ENCODE results near the gene NPPC. TPM values are rescaled to one million over a fixed set of nuclear protein-coding genes. Genes with fewer than 3 reads are reported as not detected.

NPPC gene
- total RNA-seq, 1 donor from 2014 or later = not detected

- DNase-seq (ENCODE audit: low spot score) = no peak
Measured at GRCh38 chr2:231932985-231933915, 7.1 kb upstream of the NPPC start.

GRCh38 chr2:231932711-231932970 lies 6.4 kb upstream of the NPPC start:
- H3K36me3 Mint-ChIP-seq (ENCODE audit: low read depth) = no peaks in the 10 kb centered on the region
- peaks cover 44% of the 10 kb centered on the region for H3K27me3 Mint-ChIP-seq (ENCODE audit: low read depth)
- no peak for TF ChIP-seq CTCF (IDR thresholded peaks at IDR 0.05)
- no peak overlapping the region for H3K27ac Mint-ChIP-seq (ENCODE audit: unreplicated experiment)
- no peak for DNase-seq (ENCODE audit: low spot score)
- H3K9me3 Mint-ChIP-seq (ENCODE audit: low read depth) = no peaks in the 10 kb centered on the region
- no peaks in the 10 kb centered on the region for H3K4me1 Mint-ChIP-seq (ENCODE audit: low read depth)
- H3K4me3 Mint-ChIP-seq (ENCODE audit: unreplicated experiment) = no peak overlapping the region

More at GRCh38 chr2:231932985-231933915, 7.1 kb upstream of the NPPC start:
- Mint-ChIP-seq H3K4me1 (ENCODE audit: low read depth) (no peaks in the 10 kb centered on the region), H3K27ac (ENCODE audit: unreplicated experiment) (no peak overlapping the region), H3K27me3 (ENCODE audit: low read depth) (peaks cover 39% of the 10 kb centered on the region), H3K36me3 (ENCODE audit: low read depth) (no peaks in the 10 kb centered on the region), H3K4me3 (ENCODE audit: unreplicated experiment) (no peak overlapping the region), H3K9me3 (ENCODE audit: low read depth) (no peaks in the 10 kb centered on the region)
- TF ChIP-seq CTCF (IDR thresholded peaks at IDR 0.05) = peak; percentile 35

GRCh38 chr2:231931481-231931915 lies 5.3 kb upstream of the NPPC start:
- no peaks in the 10 kb centered on the region for H3K36me3 Mint-ChIP-seq (ENCODE audit: low read depth)
- no peaks in the 10 kb centered on the region for H3K9me3 Mint-ChIP-seq (ENCODE audit: low read depth)
- H3K27me3 Mint-ChIP-seq (ENCODE audit: low read depth) = peaks cover 56% of the 10 kb centered on the region
- H3K4me1 Mint-ChIP-seq (ENCODE audit: low read depth) = peaks cover 6% of the 10 kb centered on the region
- DNase-seq (ENCODE audit: low spot score) = peak; percentile 34
- TF ChIP-seq CTCF (IDR thresholded peaks at IDR 0.05) = no peak
- H3K27ac Mint-ChIP-seq (ENCODE audit: unreplicated experiment) = no peak overlapping the region
- H3K4me3 Mint-ChIP-seq (ENCODE audit: unreplicated experiment) = no peak overlapping the region

GRCh38 chr2:231930593-231931281 lies 4.5 kb upstream of the NPPC start:
- H3K4me3 Mint-ChIP-seq (ENCODE audit: unreplicated experiment) = no peak overlapping the region
- no peak overlapping the region for H3K27ac Mint-ChIP-seq (ENCODE audit: unreplicated experiment)
- TF ChIP-seq CTCF (IDR thresholded peaks at IDR 0.05) = no peak
- peaks cover 8% of the 10 kb centered on the region for H3K4me1 Mint-ChIP-seq (ENCODE audit: low read depth)
- peak; percentile 65 for DNase-seq (ENCODE audit: low spot score)
- H3K27me3 Mint-ChIP-seq (ENCODE audit: low read depth) = peaks cover 57% of the 10 kb centered on the region
- no peaks in the 10 kb centered on the region for H3K9me3 Mint-ChIP-seq (ENCODE audit: low read depth)
- no peaks in the 10 kb centered on the region for H3K36me3 Mint-ChIP-seq (ENCODE audit: low read depth)

GRCh38 chr2:231929961-231930592 lies 3.9 kb upstream of the NPPC start:
- H3K27me3 Mint-ChIP-seq (ENCODE audit: low read depth) = peaks cover 57% of the 10 kb centered on the region
- TF ChIP-seq CTCF (IDR thresholded peaks at IDR 0.05) = peak; percentile 51
- H3K4me1 Mint-ChIP-seq (ENCODE audit: low read depth) = peaks cover 8% of the 10 kb centered on the region
- H3K4me3 Mint-ChIP-seq (ENCODE audit: unreplicated experiment) = no peak overlapping the region
- no peaks in the 10 kb centered on the region for H3K9me3 Mint-ChIP-seq (ENCODE audit: low read depth)
- DNase-seq (ENCODE audit: low spot score) = peak; percentile 73
- H3K36me3 Mint-ChIP-seq (ENCODE audit: low read depth) = no peaks in the 10 kb centered on the region
- no peak overlapping the region for H3K27ac Mint-ChIP-seq (ENCODE audit: unreplicated experiment)
